Measurements from ENCODE around the gene OGFR.

DNA sequence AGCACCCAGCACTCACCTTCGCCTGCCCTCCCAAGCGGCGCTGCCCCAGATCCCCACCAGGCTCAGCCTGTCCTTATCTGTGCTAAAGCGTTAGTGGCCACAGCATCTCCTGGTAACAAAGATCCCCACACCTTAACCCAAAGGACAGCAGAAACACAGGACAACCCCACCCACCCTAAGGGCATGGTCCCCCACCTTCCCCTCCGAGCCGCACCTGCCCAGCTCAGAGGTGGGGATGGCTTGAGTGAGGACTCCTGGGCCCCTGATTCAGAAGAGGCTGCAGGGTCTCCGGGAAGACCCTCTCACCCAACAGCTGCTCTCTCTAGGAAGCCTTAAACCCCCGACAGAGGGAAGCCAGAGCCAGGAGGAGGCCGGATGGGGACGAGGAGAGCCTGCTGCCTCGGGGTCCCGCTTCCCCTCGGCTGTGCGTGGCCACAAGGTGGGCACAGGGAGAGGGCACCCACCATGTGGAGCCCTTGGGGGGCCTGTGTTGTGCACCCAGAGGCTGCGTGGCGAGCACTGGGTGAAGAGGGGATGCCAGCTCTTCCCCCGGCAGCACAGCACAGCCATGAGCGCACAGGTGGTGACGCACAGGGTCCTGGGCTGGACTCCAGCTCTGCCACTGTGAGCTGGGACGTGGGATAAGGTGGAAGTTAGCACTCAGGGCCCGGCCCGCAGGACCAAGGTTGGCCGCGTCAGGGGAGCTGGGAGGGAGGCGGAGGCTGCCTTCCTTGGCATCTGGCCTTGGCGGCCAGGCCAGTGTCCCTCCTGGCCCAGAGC is 40.3 kb upstream of the OGFR start:
- TF ChIP-seq CTCF (conservative IDR thresholded peaks at IDR 0.05; ENCODE audit: low read depth in 2 of 2) (no peak), EZH2 (IDR thresholded peaks at IDR 0.05; ENCODE audit: low read depth, unreplicated experiment) (no peak), NANOG (IDR thresholded peaks at IDR 0.05; ENCODE audit: borderline replicate concordance) (no peak), POLR2AphosphoS5 (IDR thresholded peaks at IDR 0.05; ENCODE audit: low read depth) (no peak), CREB1 (CRISPR knock-in tag; IDR thresholded peaks at IDR 0.05; ENCODE audit: low read depth) (no peak), EZH2phosphoT487 (IDR thresholded peaks at IDR 0.05; ENCODE audit: unreplicated experiment) (no peak), ZNF331 (CRISPR knock-in tag; IDR thresholded peaks at IDR 0.05; ENCODE audit: low read depth) (no peak)
- TF ChIP-seq, protein P1, sequence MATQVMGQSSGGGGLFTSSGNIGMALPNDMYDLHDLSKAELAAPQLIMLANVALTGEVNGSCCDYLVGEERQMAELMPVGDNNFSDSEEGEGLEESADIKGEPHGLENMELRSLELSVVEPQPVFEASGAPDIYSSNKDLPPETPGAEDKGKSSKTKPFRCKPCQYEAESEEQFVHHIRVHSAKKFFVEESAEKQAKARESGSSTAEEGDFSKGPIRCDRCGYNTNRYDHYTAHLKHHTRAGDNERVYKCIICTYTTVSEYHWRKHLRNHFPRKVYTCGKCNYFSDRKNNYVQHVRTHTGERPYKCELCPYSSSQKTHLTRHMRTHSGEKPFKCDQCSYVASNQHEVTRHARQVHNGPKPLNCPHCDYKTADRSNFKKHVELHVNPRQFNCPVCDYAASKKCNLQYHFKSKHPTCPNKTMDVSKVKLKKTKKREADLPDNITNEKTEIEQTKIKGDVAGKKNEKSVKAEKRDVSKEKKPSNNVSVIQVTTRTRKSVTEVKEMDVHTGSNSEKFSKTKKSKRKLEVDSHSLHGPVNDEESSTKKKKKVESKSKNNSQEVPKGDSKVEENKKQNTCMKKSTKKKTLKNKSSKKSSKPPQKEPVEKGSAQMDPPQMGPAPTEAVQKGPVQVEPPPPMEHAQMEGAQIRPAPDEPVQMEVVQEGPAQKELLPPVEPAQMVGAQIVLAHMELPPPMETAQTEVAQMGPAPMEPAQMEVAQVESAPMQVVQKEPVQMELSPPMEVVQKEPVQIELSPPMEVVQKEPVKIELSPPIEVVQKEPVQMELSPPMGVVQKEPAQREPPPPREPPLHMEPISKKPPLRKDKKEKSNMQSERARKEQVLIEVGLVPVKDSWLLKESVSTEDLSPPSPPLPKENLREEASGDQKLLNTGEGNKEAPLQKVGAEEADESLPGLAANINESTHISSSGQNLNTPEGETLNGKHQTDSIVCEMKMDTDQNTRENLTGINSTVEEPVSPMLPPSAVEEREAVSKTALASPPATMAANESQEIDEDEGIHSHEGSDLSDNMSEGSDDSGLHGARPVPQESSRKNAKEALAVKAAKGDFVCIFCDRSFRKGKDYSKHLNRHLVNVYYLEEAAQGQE (IDR thresholded peaks at IDR 0.05; ENCODE audit: unreplicated experiment): no peak
- TF ChIP-seq, protein P2, sequence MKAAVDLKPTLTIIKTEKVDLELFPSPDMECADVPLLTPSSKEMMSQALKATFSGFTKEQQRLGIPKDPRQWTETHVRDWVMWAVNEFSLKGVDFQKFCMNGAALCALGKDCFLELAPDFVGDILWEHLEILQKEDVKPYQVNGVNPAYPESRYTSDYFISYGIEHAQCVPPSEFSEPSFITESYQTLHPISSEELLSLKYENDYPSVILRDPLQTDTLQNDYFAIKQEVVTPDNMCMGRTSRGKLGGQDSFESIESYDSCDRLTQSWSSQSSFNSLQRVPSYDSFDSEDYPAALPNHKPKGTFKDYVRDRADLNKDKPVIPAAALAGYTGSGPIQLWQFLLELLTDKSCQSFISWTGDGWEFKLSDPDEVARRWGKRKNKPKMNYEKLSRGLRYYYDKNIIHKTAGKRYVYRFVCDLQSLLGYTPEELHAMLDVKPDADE (IDR thresholded peaks at IDR 0.05): no peak

Data from GM23338 (cell line).